K562 (cell line): ENCODE results near the gene NRSN2. TPM values are rescaled to one million over a fixed set of nuclear protein-coding genes. Genes with fewer than 3 reads are reported as not detected.
A peak's percentile ranks its signal among the peaks of the same experiment; 100 is the strongest.

Source experiments
- CBX1 ChIP-seq: sonication (generic); IDR thresholded peaks from 2 replicates; pipeline ENCODE4 v1.6.1; 2016; ENCODE audit warnings: antibody characterized with exemption, low read depth, mild to moderate bottlenecking
- CHD4 ChIP-seq: fragments of 200-600 bp; sonication (generic); IDR thresholded peaks from 3 replicates; pipeline ENCODE4 v1.6.1; 2012; ENCODE audit warnings: low read depth, mild to moderate bottlenecking, mixed read lengths, low read length, inconsistent platforms; ENCODE audit not compliant: insufficient read depth, insufficient replicate concordance, poor library complexity, severe bottlenecking
- CSDE1 ChIP-seq, 2 experiments: fragments of 450-650 bp; IDR thresholded peaks; 2 replicates each; pipeline ENCODE4 v1.6.1; 2016; ENCODE audit warnings: mild to moderate bottlenecking in 1 of 2
- ESRRA ChIP-seq: fragments of 450-650 bp; IDR thresholded peaks from 2 replicates; pipeline ENCODE4 v1.6.1; 2014; ENCODE audit warnings: low read depth, mild to moderate bottlenecking, moderate library complexity, borderline replicate concordance
- KDM5B ChIP-seq: fragments of 200-600 bp; sonication (generic); IDR thresholded peaks from 2 replicates; pipeline ENCODE4 v1.6.1; 2012; ENCODE audit warnings: low read depth, mild to moderate bottlenecking, moderate library complexity, low read length, control low read depth, inconsistent platforms; ENCODE audit not compliant: insufficient replicate concordance
- NCOA6 ChIP-seq: fragments of 450-650 bp; IDR thresholded peaks from 2 replicates; pipeline ENCODE4 v1.6.1; 2017; ENCODE audit warnings: mild to moderate bottlenecking
- NR2C2 ChIP-seq, 2 experiments: fragments of 200-800 bp in 1 of 2; sonication (Bioruptor generic) in 1 of 2; sonication (generic) in 1 of 2; formaldehyde crosslinking in 1 of 2; IDR thresholded peaks; 2 replicates each; pipeline versions ENCODE4 v1.6.1 to v1.8.0; 2016 to 2022; ENCODE audit warnings: mild to moderate bottlenecking in 1 of 2, missing compliant biosample characterization in 1 of 2, missing genetic modification characterization in 1 of 2, missing genetic modification reagents in 1 of 2
- RUNX1 ChIP-seq: sonication (generic); IDR thresholded peaks from 2 replicates; pipeline ENCODE4 v1.6.1; 2016; ENCODE audit warnings: antibody characterized with exemption, low read depth
- ZNF644 ChIP-seq: fragments of 200-800 bp; sonication (Bioruptor generic); IDR thresholded peaks from 2 replicates; pipeline ENCODE4 v1.6.1; 2016; ENCODE audit warnings: low read depth, missing genetic modification characterization, missing compliant biosample characterization
- ZNF780A ChIP-seq: fragments of 250-450 bp; sonication (Bioruptor Pico); IDR thresholded peaks from 2 replicates; pipeline ENCODE4 v1.5.0; 2021; ENCODE audit warnings: mild to moderate bottlenecking
- polyA plus RNA-seq, 8 experiments: library from polyadenylated mRNA; depleted of rRNA in 4 of 8; stranded (reverse) in 5 of 8; unstranded in 3 of 8; fragments of >200 nt; fragmentation: Nextera tagmentation in 2 of 8; fragmentation: Illumina TruSeq in 1 of 8; extraction: Ambion mirVana in 2 of 8; extraction: Trizol in 1 of 8; gene quantifications; 2 replicates each; pipeline versions ENCODE4 v1.2.1 to v1.2.3, GENCODE V29; 2011 to 2014; ENCODE audit warnings: inconsistent platforms in 1 of 8, missing spikeins in 1 of 8
- total RNA-seq, 7 experiments: library from RNA; depleted of rRNA in 6 of 7; stranded (reverse); fragments of >200 nt in 6 of 7; fragmentation: Illumina TruSeq in 2 of 7; extraction: Trizol in 2 of 7; gene quantifications; 2 replicates each; pipeline versions ENCODE4 v1.2.1 to v1.2.3, GENCODE V29; 2011 to 2021; ENCODE audit warnings: low replicate concordance in 1 of 7
- TF ChIP-seq, protein P1 (sequence below): sonication (generic); formaldehyde crosslinking; IDR thresholded peaks from 2 replicates; pipeline ENCODE4 v1.8.1; 2023; ENCODE audit warnings: mild to moderate bottlenecking, missing genetic modification reagents
- TF ChIP-seq, protein P2 (sequence below), 2 experiments: fragments of 200-800 bp in 1 of 2; sonication (Bioruptor generic) in 1 of 2; sonication (generic) in 1 of 2; formaldehyde crosslinking in 1 of 2; IDR thresholded peaks in 1 of 2; conservative IDR thresholded peaks in 1 of 2; 2 replicates each; pipeline versions ENCODE4 v1.5.0 to v1.6.1; 2016 to 2020; ENCODE audit warnings: missing compliant biosample characterization in 1 of 2, missing genetic modification characterization in 1 of 2, missing genetic modification reagents in 1 of 2
- TF ChIP-seq, protein P3 (sequence below), 2 experiments: fragments of 450-650 bp in 1 of 2; sonication (generic) in 1 of 2; formaldehyde crosslinking; conservative IDR thresholded peaks; 2 replicates each; pipeline versions ENCODE4 v1.4.0 to v1.8.1; 2020 to 2022; ENCODE audit warnings: mild to moderate bottlenecking in 1 of 2, missing genetic modification reagents in 1 of 2
- TF ChIP-seq, protein P4 (sequence below): fragments of 150-350 bp; IDR thresholded peaks from 2 replicates; pipeline ENCODE4 v1.6.1; 2014; ENCODE audit warnings: low read depth, mild to moderate bottlenecking, low read length, borderline replicate concordance
- TF ChIP-seq, protein P5 (sequence below), 2 experiments: fragments of 450-650 bp; conservative IDR thresholded peaks; 2 replicates each; pipeline ENCODE4 v1.6.1; 2017; ENCODE audit warnings: mild to moderate bottlenecking in 2 of 2, moderate library complexity in 2 of 2

NRSN2 gene
- total and polyA plus RNA-seq, 9 of the 15 experiments (the other 6 are each of a cell fraction or from before 2014, with no cell fraction given): 7.5 to 29.7 (median 11.1) TPM

DNA sequence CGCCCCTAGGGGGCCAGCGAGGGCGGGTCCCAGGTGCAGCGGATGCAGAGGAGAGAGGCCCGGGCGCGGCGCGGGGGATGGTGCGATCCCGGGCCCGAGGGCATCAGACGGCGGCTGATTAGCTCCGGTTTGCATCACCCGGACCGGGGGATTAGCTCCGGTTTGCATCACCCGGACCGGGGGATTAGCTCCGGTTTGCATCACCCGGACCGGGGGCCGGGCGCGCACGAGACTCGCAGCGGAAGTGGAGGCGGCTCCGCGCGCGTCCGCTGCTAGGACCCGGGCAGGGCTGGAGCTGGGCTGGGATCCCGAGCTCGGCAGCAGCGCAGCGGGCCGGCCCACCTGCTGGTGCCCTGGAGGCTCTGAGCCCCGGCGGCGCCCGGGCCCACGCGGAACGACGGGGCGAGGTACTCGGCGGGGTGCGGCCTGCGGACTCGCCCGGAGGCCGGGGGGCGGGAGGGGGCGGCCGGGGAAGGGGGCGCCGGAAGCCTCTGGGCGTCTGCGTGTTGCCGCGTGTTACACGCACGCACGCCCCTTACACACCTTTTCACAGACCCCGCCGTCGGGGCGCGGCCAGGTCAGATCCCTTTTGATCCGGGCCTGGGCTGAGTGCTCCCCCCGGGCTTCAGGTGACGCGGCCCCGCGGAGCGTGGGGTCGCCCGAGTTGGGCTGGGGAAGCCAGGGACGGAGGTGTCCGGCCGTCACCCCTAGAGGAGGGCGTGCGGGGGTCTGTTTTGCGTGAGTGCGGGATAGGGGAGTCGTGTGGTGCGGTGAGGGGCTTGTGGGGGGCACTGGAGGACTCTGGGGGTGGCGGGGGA lies 34.1 kb downstream of the NRSN2 start (continued):
- TF ChIP-seq ZNF644 (no peak), RUNX1 (no peak), CBX1 (no peak), KDM5B (no peak), ESRRA (peak; percentile 78; the same call in 1 of the 2 replicates), CSDE1 (IDR thresholded peaks at IDR 0.05) (no peak), ZNF780A (CRISPR knock-in tag) (no peak), NCOA6 (peak; percentile 70; the same call in 1 of the 2 replicates), CHD4 (no peak), NR2C2 (CRISPR knock-in tag; IDR thresholded peaks at IDR 0.05) (0 out of 2 replicates have a peak, but pooled peaks have one; percentile 37), NR2C2 (tag; IDR thresholded peaks at IDR 0.05) (peak; percentile 37)
- TF ChIP-seq, protein P1, sequence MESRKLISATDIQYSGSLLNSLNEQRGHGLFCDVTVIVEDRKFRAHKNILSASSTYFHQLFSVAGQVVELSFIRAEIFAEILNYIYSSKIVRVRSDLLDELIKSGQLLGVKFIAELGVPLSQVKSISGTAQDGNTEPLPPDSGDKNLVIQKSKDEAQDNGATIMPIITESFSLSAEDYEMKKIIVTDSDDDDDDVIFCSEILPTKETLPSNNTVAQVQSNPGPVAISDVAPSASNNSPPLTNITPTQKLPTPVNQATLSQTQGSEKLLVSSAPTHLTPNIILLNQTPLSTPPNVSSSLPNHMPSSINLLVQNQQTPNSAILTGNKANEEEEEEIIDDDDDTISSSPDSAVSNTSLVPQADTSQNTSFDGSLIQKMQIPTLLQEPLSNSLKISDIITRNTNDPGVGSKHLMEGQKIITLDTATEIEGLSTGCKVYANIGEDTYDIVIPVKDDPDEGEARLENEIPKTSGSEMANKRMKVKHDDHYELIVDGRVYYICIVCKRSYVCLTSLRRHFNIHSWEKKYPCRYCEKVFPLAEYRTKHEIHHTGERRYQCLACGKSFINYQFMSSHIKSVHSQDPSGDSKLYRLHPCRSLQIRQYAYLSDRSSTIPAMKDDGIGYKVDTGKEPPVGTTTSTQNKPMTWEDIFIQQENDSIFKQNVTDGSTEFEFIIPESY: peak; percentile 72; the same call in 1 of the 2 replicates
- TF ChIP-seq, protein P2, sequence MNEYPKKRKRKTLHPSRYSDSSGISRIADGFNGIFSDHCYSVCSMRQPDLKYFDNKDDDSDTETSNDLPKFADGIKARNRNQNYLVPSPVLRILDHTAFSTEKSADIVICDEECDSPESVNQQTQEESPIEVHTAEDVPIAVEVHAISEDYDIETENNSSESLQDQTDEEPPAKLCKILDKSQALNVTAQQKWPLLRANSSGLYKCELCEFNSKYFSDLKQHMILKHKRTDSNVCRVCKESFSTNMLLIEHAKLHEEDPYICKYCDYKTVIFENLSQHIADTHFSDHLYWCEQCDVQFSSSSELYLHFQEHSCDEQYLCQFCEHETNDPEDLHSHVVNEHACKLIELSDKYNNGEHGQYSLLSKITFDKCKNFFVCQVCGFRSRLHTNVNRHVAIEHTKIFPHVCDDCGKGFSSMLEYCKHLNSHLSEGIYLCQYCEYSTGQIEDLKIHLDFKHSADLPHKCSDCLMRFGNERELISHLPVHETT (CRISPR knock-in tag; conservative IDR thresholded peaks at IDR 0.05 in 1 of 2, IDR thresholded peaks at IDR 0.05 in 1 of 2): peak in 1 of 2 experiments; percentile 99; a peak in 3 of 4 replicates
- TF ChIP-seq, protein P3, sequence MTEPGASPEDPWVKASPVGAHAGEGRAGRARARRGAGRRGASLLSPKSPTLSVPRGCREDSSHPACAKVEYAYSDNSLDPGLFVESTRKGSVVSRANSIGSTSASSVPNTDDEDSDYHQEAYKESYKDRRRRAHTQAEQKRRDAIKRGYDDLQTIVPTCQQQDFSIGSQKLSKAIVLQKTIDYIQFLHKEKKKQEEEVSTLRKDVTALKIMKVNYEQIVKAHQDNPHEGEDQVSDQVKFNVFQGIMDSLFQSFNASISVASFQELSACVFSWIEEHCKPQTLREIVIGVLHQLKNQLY (CRISPR knock-in tag; conservative IDR thresholded peaks at IDR 0.05): no peak
- TF ChIP-seq, protein P4, sequence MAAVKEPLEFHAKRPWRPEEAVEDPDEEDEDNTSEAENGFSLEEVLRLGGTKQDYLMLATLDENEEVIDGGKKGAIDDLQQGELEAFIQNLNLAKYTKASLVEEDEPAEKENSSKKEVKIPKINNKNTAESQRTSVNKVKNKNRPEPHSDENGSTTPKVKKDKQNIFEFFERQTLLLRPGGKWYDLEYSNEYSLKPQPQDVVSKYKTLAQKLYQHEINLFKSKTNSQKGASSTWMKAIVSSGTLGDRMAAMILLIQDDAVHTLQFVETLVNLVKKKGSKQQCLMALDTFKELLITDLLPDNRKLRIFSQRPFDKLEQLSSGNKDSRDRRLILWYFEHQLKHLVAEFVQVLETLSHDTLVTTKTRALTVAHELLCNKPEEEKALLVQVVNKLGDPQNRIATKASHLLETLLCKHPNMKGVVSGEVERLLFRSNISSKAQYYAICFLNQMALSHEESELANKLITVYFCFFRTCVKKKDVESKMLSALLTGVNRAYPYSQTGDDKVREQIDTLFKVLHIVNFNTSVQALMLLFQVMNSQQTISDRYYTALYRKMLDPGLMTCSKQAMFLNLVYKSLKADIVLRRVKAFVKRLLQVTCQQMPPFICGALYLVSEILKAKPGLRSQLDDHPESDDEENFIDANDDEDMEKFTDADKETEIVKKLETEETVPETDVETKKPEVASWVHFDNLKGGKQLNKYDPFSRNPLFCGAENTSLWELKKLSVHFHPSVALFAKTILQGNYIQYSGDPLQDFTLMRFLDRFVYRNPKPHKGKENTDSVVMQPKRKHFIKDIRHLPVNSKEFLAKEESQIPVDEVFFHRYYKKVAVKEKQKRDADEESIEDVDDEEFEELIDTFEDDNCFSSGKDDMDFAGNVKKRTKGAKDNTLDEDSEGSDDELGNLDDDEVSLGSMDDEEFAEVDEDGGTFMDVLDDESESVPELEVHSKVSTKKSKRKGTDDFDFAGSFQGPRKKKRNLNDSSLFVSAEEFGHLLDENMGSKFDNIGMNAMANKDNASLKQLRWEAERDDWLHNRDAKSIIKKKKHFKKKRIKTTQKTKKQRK: no peak
- TF ChIP-seq, protein P5, sequence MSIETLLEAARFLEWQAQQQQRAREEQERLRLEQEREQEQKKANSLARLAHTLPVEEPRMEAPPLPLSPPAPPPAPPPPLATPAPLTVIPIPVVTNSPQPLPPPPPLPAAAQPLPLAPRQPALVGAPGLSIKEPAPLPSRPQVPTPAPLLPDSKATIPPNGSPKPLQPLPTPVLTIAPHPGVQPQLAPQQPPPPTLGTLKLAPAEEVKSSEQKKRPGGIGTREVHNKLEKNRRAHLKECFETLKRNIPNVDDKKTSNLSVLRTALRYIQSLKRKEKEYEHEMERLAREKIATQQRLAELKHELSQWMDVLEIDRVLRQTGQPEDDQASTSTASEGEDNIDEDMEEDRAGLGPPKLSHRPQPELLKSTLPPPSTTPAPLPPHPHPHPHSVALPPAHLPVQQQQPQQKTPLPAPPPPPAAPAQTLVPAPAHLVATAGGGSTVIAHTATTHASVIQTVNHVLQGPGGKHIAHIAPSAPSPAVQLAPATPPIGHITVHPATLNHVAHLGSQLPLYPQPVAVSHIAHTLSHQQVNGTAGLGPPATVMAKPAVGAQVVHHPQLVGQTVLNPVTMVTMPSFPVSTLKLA (conservative IDR thresholded peaks at IDR 0.05): peak; percentile 63 to 82
